Neural progenitor cell (in vitro differentiated cells): ENCODE measurements around the gene AIDA. TPM values are rescaled to one million over a fixed set of nuclear protein-coding genes. Genes with fewer than 3 reads are reported as not detected.

Experiments used
- DNase-seq: peaks from one replicate; pipeline ENCODE4 v3.0.0-alpha.2; 2016; ENCODE audit warnings: low spot score
- H2AFZ ChIP-seq: fragments of 200-600 bp; sonication (generic); replicated peaks from 2 replicates; pipeline ENCODE4 v1.6.1; 2016; ENCODE audit warnings: antibody characterized with exemption
- H3F3A ChIP-seq: fragments of 200-600 bp; sonication (generic); 2 replicates; pipeline ENCODE4 v1.6.1; 2016; ENCODE audit warnings: antibody characterized with exemption, low read depth
- H3K27ac ChIP-seq: fragments of 200-600 bp; sonication (generic); 2 replicates; pipeline ENCODE4 v1.5.1; 2016; ENCODE audit warnings: mild to moderate bottlenecking
- H3K27me3 ChIP-seq: fragments of 200-600 bp; sonication (generic); 2 replicates; pipeline ENCODE4 v1.6.1; 2016; ENCODE audit warnings: mild to moderate bottlenecking, moderate library complexity
- H3K36me3 ChIP-seq: fragments of 200-600 bp; sonication (generic); 2 replicates; pipeline ENCODE4 v1.5.1; 2016
- H3K4me1 ChIP-seq: fragments of 200-600 bp; sonication (generic); 2 replicates; pipeline ENCODE4 v1.6.1; 2016; ENCODE audit warnings: mixed run types
- H3K4me2 ChIP-seq: fragments of 200-600 bp; sonication (generic); 2 replicates; pipeline ENCODE4 v1.6.1; 2016
- H3K4me3 ChIP-seq: fragments of 200-600 bp; sonication (generic); 2 replicates; pipeline ENCODE4 v1.5.1; 2016
- H3K79me2 ChIP-seq: fragments of 200-600 bp; sonication (generic); 2 replicates; pipeline ENCODE4 v1.6.1; 2016; ENCODE audit warnings: low read depth
- H3K9ac ChIP-seq: fragments of 200-600 bp; sonication (generic); 2 replicates; pipeline ENCODE4 v1.6.1; 2016
- H3K9me3 ChIP-seq: fragments of 200-600 bp; sonication (generic); 2 replicates; pipeline ENCODE4 v1.5.1; 2016; ENCODE audit warnings: low read depth
- H4K20me1 ChIP-seq: fragments of 200-600 bp; sonication (generic); 2 replicates; pipeline ENCODE4 v1.6.1; 2016; ENCODE audit warnings: low read depth
- H3K27ac Mint-ChIP-seq: 3 replicates; pipeline ENCODE4 v1.8.0; 2021; ENCODE audit warnings: mixed read lengths
- H3K27me3 Mint-ChIP-seq: 2 replicates; pipeline ENCODE4 v1.8.0; 2022; ENCODE audit warnings: low read depth, mild to moderate bottlenecking, inconsistent platforms, moderate library complexity, mixed read lengths; ENCODE audit not compliant: insufficient read depth
- H3K36me3 Mint-ChIP-seq: 3 replicates; pipeline ENCODE4 v1.8.0; 2021; ENCODE audit warnings: mixed read lengths
- H3K4me1 Mint-ChIP-seq: 3 replicates; pipeline ENCODE4 v1.8.0; 2021; ENCODE audit warnings: mixed read lengths
- H3K4me3 Mint-ChIP-seq: 3 replicates; pipeline ENCODE4 v1.8.0; 2021; ENCODE audit warnings: mild to moderate bottlenecking, moderate library complexity, mixed read lengths
- H3K9me3 Mint-ChIP-seq: 3 replicates; pipeline ENCODE4 v1.8.0; 2020; ENCODE audit warnings: mixed read lengths
- EZH2 ChIP-seq: fragments of 200-600 bp; sonication (generic); IDR thresholded peaks from 2 replicates; pipeline ENCODE4 v1.6.1; 2017; ENCODE audit warnings: antibody characterized with exemption, mild to moderate bottlenecking, moderate library complexity
- EZH2phosphoT487 ChIP-seq: fragments of 200-600 bp; sonication (generic); IDR thresholded peaks from 2 replicates; pipeline ENCODE4 v1.6.1; 2017; ENCODE audit warnings: antibody characterized with exemption
- total RNA-seq: library from RNA; depleted of rRNA; stranded (reverse); fragments of >200 nt; gene quantifications from 2 replicates; pipeline ENCODE4 v1.2.3, GENCODE V29; 2015; ENCODE audit warnings: low replicate concordance
- TF ChIP-seq, protein P1 (sequence below): fragments of 200-600 bp; sonication (generic); IDR thresholded peaks from 2 replicates; pipeline ENCODE4 v1.5.1; 2017; ENCODE audit warnings: antibody characterized with exemption, mild to moderate bottlenecking

AIDA gene
- total RNA-seq, 1 donor from 2014 or later, result 75.2 TPM

GRCh38 chr1:222631611-222632208 is 80.6 kb downstream of the AIDA start:
- peaks cover 9% of the 10 kb centered on the region for H3K36me3 ChIP-seq
- no peak overlapping the region for H3K4me2 ChIP-seq
- TF ChIP-seq EZH2phosphoT487, result no peak
- no peak for TF ChIP-seq EZH2
- TF ChIP-seq, protein P1, sequence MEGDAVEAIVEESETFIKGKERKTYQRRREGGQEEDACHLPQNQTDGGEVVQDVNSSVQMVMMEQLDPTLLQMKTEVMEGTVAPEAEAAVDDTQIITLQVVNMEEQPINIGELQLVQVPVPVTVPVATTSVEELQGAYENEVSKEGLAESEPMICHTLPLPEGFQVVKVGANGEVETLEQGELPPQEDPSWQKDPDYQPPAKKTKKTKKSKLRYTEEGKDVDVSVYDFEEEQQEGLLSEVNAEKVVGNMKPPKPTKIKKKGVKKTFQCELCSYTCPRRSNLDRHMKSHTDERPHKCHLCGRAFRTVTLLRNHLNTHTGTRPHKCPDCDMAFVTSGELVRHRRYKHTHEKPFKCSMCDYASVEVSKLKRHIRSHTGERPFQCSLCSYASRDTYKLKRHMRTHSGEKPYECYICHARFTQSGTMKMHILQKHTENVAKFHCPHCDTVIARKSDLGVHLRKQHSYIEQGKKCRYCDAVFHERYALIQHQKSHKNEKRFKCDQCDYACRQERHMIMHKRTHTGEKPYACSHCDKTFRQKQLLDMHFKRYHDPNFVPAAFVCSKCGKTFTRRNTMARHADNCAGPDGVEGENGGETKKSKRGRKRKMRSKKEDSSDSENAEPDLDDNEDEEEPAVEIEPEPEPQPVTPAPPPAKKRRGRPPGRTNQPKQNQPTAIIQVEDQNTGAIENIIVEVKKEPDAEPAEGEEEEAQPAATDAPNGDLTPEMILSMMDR, result no peak
- no peaks in the 10 kb centered on the region for H3K4me1 ChIP-seq
- H3K4me3 ChIP-seq, result no peak overlapping the region
- no peaks in the 10 kb centered on the region for H3K4me1 Mint-ChIP-seq
- peaks cover 32% of the 10 kb centered on the region for H3K36me3 Mint-ChIP-seq
- H3K79me2 ChIP-seq, result peaks cover 7% of the 10 kb centered on the region
- no peak overlapping the region for H3K27ac Mint-ChIP-seq
- no peak overlapping the region for H3K4me3 Mint-ChIP-seq
- H3K9me3 ChIP-seq, result no peaks in the 10 kb centered on the region
- H3K9me3 Mint-ChIP-seq, result no peaks in the 10 kb centered on the region
- no peaks in the 10 kb centered on the region for H3K27me3 ChIP-seq
- H3K27ac ChIP-seq, result no peak overlapping the region
- H2AFZ ChIP-seq, result no peak overlapping the region
- H3K27me3 Mint-ChIP-seq, result no peaks in the 10 kb centered on the region
- H4K20me1 ChIP-seq, result peaks cover 11% of the 10 kb centered on the region
- H3F3A ChIP-seq, result peaks cover 7% of the 10 kb centered on the region
- DNase-seq, result no peak
- H3K9ac ChIP-seq, result no peak overlapping the region

- H3K27ac ChIP-seq, result no peak overlapping the region
- no peak overlapping the region for H2AFZ ChIP-seq
- H3K4me1 ChIP-seq, result no peaks in the 10 kb centered on the region
- DNase-seq, result no peak
- peaks cover 7% of the 10 kb centered on the region for H3F3A ChIP-seq
- TF ChIP-seq EZH2 (no peak), EZH2phosphoT487 (no peak)
- TF ChIP-seq, protein P1, result no peak
- no peaks in the 10 kb centered on the region for H3K9me3 ChIP-seq
- no peak overlapping the region for H3K4me2 ChIP-seq
- no peaks in the 10 kb centered on the region for H3K27me3 Mint-ChIP-seq
- H4K20me1 ChIP-seq, result peaks cover 5% of the 10 kb centered on the region
- H3K79me2 ChIP-seq, result peaks cover 5% of the 10 kb centered on the region
- no peak overlapping the region for H3K4me3 Mint-ChIP-seq
- no peaks in the 10 kb centered on the region for H3K9me3 Mint-ChIP-seq
- no peaks in the 10 kb centered on the region for H3K27me3 ChIP-seq
- H3K36me3 Mint-ChIP-seq, result peaks cover 31% of the 10 kb centered on the region
- H3K27ac Mint-ChIP-seq, result no peak overlapping the region
- no peak overlapping the region for H3K9ac ChIP-seq
- peaks cover 7% of the 10 kb centered on the region for H3K36me3 ChIP-seq
- H3K4me3 ChIP-seq, result no peak overlapping the region
- no peaks in the 10 kb centered on the region for H3K4me1 Mint-ChIP-seq
Measured at GRCh38 chr1:222629921-222630535, 82.3 kb downstream of the AIDA start.

DNA sequence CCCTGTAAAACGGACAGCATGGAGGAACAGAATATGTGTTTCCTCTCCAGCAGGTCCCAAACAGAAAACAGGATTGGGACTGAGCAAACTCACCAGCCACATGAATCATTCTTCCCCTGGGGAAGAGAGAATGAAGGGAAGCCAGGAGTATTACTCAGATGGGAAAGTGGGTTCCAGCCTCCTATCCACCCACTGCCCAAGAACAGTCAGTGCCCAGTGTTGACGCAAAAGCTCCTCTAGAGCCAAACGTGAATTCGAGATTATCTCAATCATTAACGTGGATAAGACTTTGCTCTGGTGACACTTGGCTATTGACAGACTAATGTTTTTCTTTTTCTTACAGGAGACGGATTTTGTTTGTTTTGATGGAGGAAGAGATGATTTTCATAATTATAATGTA is 85.1 kb downstream of the AIDA start:
- Histone ChIP-seq H3K36me3 (peaks cover 8% of the 10 kb centered on the region), H3K4me2 (no peak overlapping the region), H3K4me3 (no peak overlapping the region), H3K27ac (no peak overlapping the region), H3F3A (no peaks in the 10 kb centered on the region), H3K4me1 (no peaks in the 10 kb centered on the region), H3K79me2 (no peaks in the 10 kb centered on the region), H3K27me3 (no peaks in the 10 kb centered on the region), H4K20me1 (no peaks in the 10 kb centered on the region), H2AFZ (no peak overlapping the region), H3K9ac (no peak overlapping the region), H3K9me3 (no peaks in the 10 kb centered on the region)
- no peaks in the 10 kb centered on the region for H3K27me3 Mint-ChIP-seq
- peaks cover 31% of the 10 kb centered on the region for H3K36me3 Mint-ChIP-seq
- no peak overlapping the region for H3K4me3 Mint-ChIP-seq
- no peaks in the 10 kb centered on the region for H3K4me1 Mint-ChIP-seq
- no peak overlapping the region for H3K27ac Mint-ChIP-seq
- TF ChIP-seq EZH2phosphoT487, result no peak
- TF ChIP-seq EZH2, result no peak
- TF ChIP-seq, protein P1, result no peak
- H3K9me3 Mint-ChIP-seq, result no peaks in the 10 kb centered on the region
- no peak for DNase-seq
